H1 (cell line): ENCODE results near the gene ANO2. TPM values are rescaled to one million over a fixed set of nuclear protein-coding genes. Genes with fewer than 3 reads are reported as not detected.

Experiments
- CTCF ChIA-PET: fragments of 300-600 bp; sonication (Branson Sonifier 250); formaldehyde crosslinking; loops from one replicate; lab custom pipeline; 2021; ENCODE audit not compliant: partially characterized antibody; lab: Charles Lee
- POLR2A ChIA-PET: fragments of 300-600 bp; sonication (Branson Sonifier 250); formaldehyde crosslinking; loops from one replicate; lab custom pipeline; 2021; ENCODE audit warnings: inconsistent platforms; ENCODE audit not compliant: partially characterized antibody; lab: Charles Lee
- DNase-seq, 2 experiments: peaks; one replicate each; pipeline versions ENCODE4 v3.0.0 to v3.0.0-alpha.2; 2010 to 2022; ENCODE audit warnings: low spot score in 2 of 2, low read depth in 1 of 2, mixed read lengths in 1 of 2
- FAIRE-seq: peaks from 2 replicates; lab custom pipeline; 2011; peaks lifted over from hg19 to GRCh38; lab: Jason Lieb, UNC
- H2AFZ ChIP-seq: 2 replicates; pipeline ENCODE4 v1.8.1; 2012; ENCODE audit warnings: low read length, inconsistent platforms
- H2AK5ac ChIP-seq: 2 replicates; pipeline ENCODE4 v1.6.1; 2013; ENCODE audit warnings: low read depth, low read length
- H2BK120ac ChIP-seq: replicated peaks from 2 replicates; pipeline ENCODE3; 2013; ENCODE audit warnings: low read depth, low read length, inconsistent platforms
- H2BK12ac ChIP-seq: 2 replicates; pipeline ENCODE4 v1.6.1; 2013; ENCODE audit warnings: low read depth, low read length
- H2BK15ac ChIP-seq: 2 replicates; pipeline ENCODE4 v1.6.1; 2013; ENCODE audit warnings: low read length
- H2BK20ac ChIP-seq: 2 replicates; pipeline ENCODE4 v1.6.1; 2013; ENCODE audit warnings: low read length
- H2BK5ac ChIP-seq: 2 replicates; pipeline ENCODE4 v1.6.1; 2013; ENCODE audit warnings: low read depth, low read length
- H3K14ac ChIP-seq: 2 replicates; pipeline ENCODE4 v1.6.1; 2013; ENCODE audit warnings: inconsistent platforms; ENCODE audit not compliant: insufficient read length
- H3K18ac ChIP-seq: 2 replicates; pipeline ENCODE4 v1.6.1; 2013; ENCODE audit warnings: low read length; ENCODE audit errors: extremely low read depth
- H3K23ac ChIP-seq: 2 replicates; pipeline ENCODE4 v1.6.1; 2013; ENCODE audit warnings: inconsistent platforms; ENCODE audit not compliant: insufficient read length
- H3K23me2 ChIP-seq: 2 replicates; pipeline ENCODE4 v1.6.1; 2013; ENCODE audit warnings: low read depth, low read length
- H3K27ac ChIP-seq: 2 replicates; pipeline ENCODE4 v1.6.1; 2011; ENCODE audit warnings: low read depth, low read length, inconsistent platforms
- H3K27me3 ChIP-seq, 4 experiments: replicated peaks in 1 of 4; 1 replicate in 1 of 4; 2 replicates in 3 of 4; pipeline versions ENCODE4 v1.6.1 to v1.8.1; 2011 to 2013; ENCODE audit warnings: low read length in 3 of 4, mild to moderate bottlenecking in 3 of 4, inconsistent platforms in 2 of 4, mixed read lengths in 2 of 4, moderate library complexity in 1 of 4; ENCODE audit not compliant: control insufficient read depth in 3 of 4, insufficient read depth in 3 of 4; ENCODE audit errors: extremely low read depth in 1 of 4
- H3K36me3 ChIP-seq, 4 experiments: 2 replicates each; pipeline versions ENCODE4 v1.6.1 to v1.8.1; 2011 to 2013; ENCODE audit warnings: mild to moderate bottlenecking in 4 of 4, low read length in 3 of 4, moderate library complexity in 2 of 4, control low read depth in 1 of 4, inconsistent platforms in 1 of 4; ENCODE audit not compliant: insufficient read depth in 4 of 4, control insufficient read depth in 2 of 4
- H3K4ac ChIP-seq: replicated peaks from 2 replicates; pipeline ENCODE3; 2013; ENCODE audit warnings: low read length, low read depth, mixed read lengths, inconsistent platforms; ENCODE audit not compliant: insufficient read length
- H3K4me1 ChIP-seq, 4 experiments: replicated peaks in 1 of 4; 1 replicate in 1 of 4; 2 replicates in 3 of 4; pipeline versions ENCODE4 v1.6.1 to v1.8.1; 2011 to 2013; ENCODE audit warnings: low read length in 3 of 4, inconsistent platforms in 2 of 4, mixed read lengths in 1 of 4; ENCODE audit not compliant: insufficient read depth in 4 of 4, control insufficient read depth in 3 of 4
- H3K4me2 ChIP-seq, 2 experiments: 2 replicates each; pipeline versions ENCODE4 v1.6.1 to v1.8.1; 2011 to 2013; ENCODE audit warnings: low read depth in 2 of 2, low read length in 2 of 2, control low read depth in 1 of 2, inconsistent platforms in 1 of 2, mild to moderate bottlenecking in 1 of 2; ENCODE audit not compliant: insufficient read depth in 1 of 2
- H3K4me3 ChIP-seq, 4 experiments: fragments of 200-600, 300-600 bp in 1 of 4; sonication (generic), shearing (Covaris generic), sonication (Bioruptor Twin) in 1 of 4; 2 replicates each; pipeline versions ENCODE4 v1.5.1 to v1.8.1; 2011 to 2016; ENCODE audit warnings: low read length in 4 of 4, low read depth in 3 of 4, control low read depth in 2 of 4, inconsistent platforms in 2 of 4, mild to moderate bottlenecking in 2 of 4, mixed read lengths in 1 of 4, moderate library complexity in 1 of 4; ENCODE audit not compliant: insufficient read depth in 2 of 4; ENCODE audit errors: extremely low read depth in 1 of 4
- H3K56ac ChIP-seq: replicated peaks from 2 replicates; pipeline ENCODE3; 2013; ENCODE audit warnings: low read depth, mild to moderate bottlenecking, mixed read lengths, low read length, inconsistent platforms; ENCODE audit not compliant: insufficient read length
- H3K79me1 ChIP-seq: 2 replicates; pipeline ENCODE4 v1.6.1; 2013; ENCODE audit warnings: low read depth, low read length, control low read depth
- H3K79me2 ChIP-seq, 2 experiments: 2 replicates each; pipeline versions ENCODE4 v1.6.1 to v1.8.1; 2012 to 2013; ENCODE audit warnings: low read length in 2 of 2, mild to moderate bottlenecking in 2 of 2, inconsistent platforms in 1 of 2; ENCODE audit not compliant: insufficient read depth in 2 of 2, control insufficient read depth in 1 of 2
- H3K9ac ChIP-seq, 4 experiments: replicated peaks in 1 of 4; 1 replicate in 1 of 4; 2 replicates in 3 of 4; pipeline versions ENCODE4 v1.6.1 to v1.8.1; 2011 to 2013; ENCODE audit warnings: low read depth in 3 of 4, low read length in 3 of 4, control low read depth in 2 of 4, mild to moderate bottlenecking in 2 of 4, moderate library complexity in 2 of 4, inconsistent platforms in 1 of 4; ENCODE audit errors: extremely low read depth in 1 of 4
- H3K9me3 ChIP-seq, 2 experiments: 2 replicates each; pipeline versions ENCODE4 v1.6.1 to v1.8.1; 2012 to 2013; ENCODE audit warnings: mild to moderate bottlenecking in 2 of 2, moderate library complexity in 2 of 2, control low read depth in 1 of 2, inconsistent platforms in 1 of 2, low read depth in 1 of 2, low read length in 1 of 2, mixed read lengths in 1 of 2; ENCODE audit not compliant: insufficient read depth in 2 of 2
- H4K20me1 ChIP-seq, 2 experiments: replicated peaks in 1 of 2; 2 replicates each; pipeline versions ENCODE3 to v1.8.1; 2011 to 2013; ENCODE audit warnings: inconsistent platforms in 2 of 2, low read length in 2 of 2, mild to moderate bottlenecking in 1 of 2; ENCODE audit not compliant: insufficient read depth in 2 of 2, control insufficient read depth in 1 of 2
- H4K5ac ChIP-seq: 2 replicates; pipeline ENCODE4 v1.6.1; 2013; ENCODE audit warnings: low read length, low read depth, mixed read lengths, inconsistent platforms; ENCODE audit not compliant: insufficient read length
- H4K8ac ChIP-seq: 2 replicates; pipeline ENCODE4 v1.8.0; 2013; ENCODE audit warnings: mild to moderate bottlenecking, moderate library complexity, low read length, inconsistent platforms; ENCODE audit not compliant: insufficient read depth; ENCODE audit errors: extremely low read depth
- H4K91ac ChIP-seq: replicated peaks from 2 replicates; pipeline ENCODE3; 2013; ENCODE audit warnings: low read length, mixed read lengths, inconsistent platforms; ENCODE audit not compliant: insufficient read length
- EGR1 ChIP-seq: IDR thresholded peaks from 2 replicates; pipeline ENCODE4 v1.6.1; 2011; ENCODE audit warnings: low read depth, low read length, borderline replicate concordance
- KDM5A ChIP-seq: fragments of 200-600 bp; IDR thresholded peaks from 2 replicates; pipeline ENCODE4 v1.7.1; 2012; ENCODE audit warnings: mild to moderate bottlenecking, low read length, inconsistent platforms, mixed read lengths
- polyA plus RNA-seq, 7 experiments: library from polyadenylated mRNA; depleted of rRNA in 3 of 7; stranded (reverse) in 5 of 7; unstranded in 2 of 7; fragments of >200 nt in 5 of 7; fragments of 200-250 nt in 2 of 7; gene quantifications; 1 replicate in 5 of 7; 2 replicates in 1 of 7; 4 replicates in 1 of 7; pipeline versions ENCODE4 v1.2.1 to v1.2.3, GENCODE V29; 2011 to 2013; ENCODE audit warnings: missing spikeins in 2 of 7, mixed read lengths in 2 of 7
- total RNA-seq: library from RNA; stranded (reverse); fragmentation: NEBNext Ultra II Directional; extraction: Animal tissue kit (Norgen Biotek cat#: 25700); gene quantifications from 2 replicates; pipeline ENCODE4 v1.2.1, GENCODE V29; 2021

ANO2 gene
- total and polyA plus RNA-seq, 2 of the 8 experiments (the other 6 are each of a cell fraction or from before 2014, with no cell fraction given), result 1.9 to 5.5 TPM

DNA sequence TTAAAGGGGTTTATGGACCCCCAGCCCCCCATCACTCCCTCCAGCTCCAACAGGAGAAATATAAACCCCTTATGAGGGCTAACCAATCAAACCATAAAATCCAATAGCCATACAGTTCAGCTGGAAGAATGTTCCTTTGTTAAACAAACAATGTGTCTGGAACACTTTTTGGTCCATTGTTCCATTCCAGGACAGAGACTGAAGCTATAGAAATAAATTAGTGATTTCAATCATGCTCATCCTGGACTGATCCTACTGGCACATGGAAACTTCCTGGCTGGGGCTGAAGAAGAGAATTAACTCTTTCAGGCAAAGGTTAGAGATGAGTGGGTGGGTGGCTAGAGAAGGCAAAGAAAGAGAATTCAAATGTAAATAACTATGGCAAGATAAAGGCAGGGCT, 63.4 kb downstream of the ANO2 start:
- FAIRE-seq (no peak), DNase-seq (no peak)
- H2BK120ac ChIP-seq, result no peak overlapping the region
- H3K36me3 ChIP-seq, result no peaks in the 10 kb centered on the region
- no peak overlapping the region for H4K91ac ChIP-seq
- no peak overlapping the region for H2BK15ac ChIP-seq
- peak overlapping the region in 1 of 2 experiments; percentile 16; a peak in 1 of 4 replicates for H3K4me2 ChIP-seq
- H3K27me3 ChIP-seq, result no peaks in the 10 kb centered on the region; a peak in 1 of 7 replicates
- H3K18ac ChIP-seq, result no peak overlapping the region
- no peak overlapping the region for H2BK5ac ChIP-seq
- H3K14ac ChIP-seq, result no peak overlapping the region
- H3K23me2 ChIP-seq, result peaks cover 2% of the 10 kb centered on the region; the same call in 1 of the 2 replicates
- no peak overlapping the region for H2AFZ ChIP-seq
- H2AK5ac ChIP-seq, result no peak overlapping the region
- ChIA-PET CTCF (interaction anchor here (0.9 kb wide), 1 partner anchor 14 kb away, joined by 3 read pairs; no protein-coding TSS in a partner anchor), POLR2A (no interaction called here)
- no peak overlapping the region for H3K27ac ChIP-seq
- no peaks in the 10 kb centered on the region for H4K20me1 ChIP-seq
- H4K5ac ChIP-seq, result no peak overlapping the region
- H4K8ac ChIP-seq, result no peak overlapping the region
- H3K9ac ChIP-seq, result no peak overlapping the region
- no peaks in the 10 kb centered on the region for H3K79me2 ChIP-seq
- H3K4me3 ChIP-seq, result no peak overlapping the region
- H3K79me1 ChIP-seq, result no peaks in the 10 kb centered on the region
- no peak for TF ChIP-seq KDM5A
- peak; percentile 63; the same call in 1 of the 2 replicates for TF ChIP-seq EGR1
- no peak overlapping the region for H2BK20ac ChIP-seq
- H2BK12ac ChIP-seq, result no peak overlapping the region
- no peak overlapping the region for H3K4ac ChIP-seq
- no peak overlapping the region for H3K23ac ChIP-seq
- peaks cover 0 to 6% (median 2%) of the 10 kb centered on the region in 4 experiments; a peak in 3 of 7 replicates for H3K4me1 ChIP-seq
- no peaks in the 10 kb centered on the region for H3K9me3 ChIP-seq
- no peak overlapping the region for H3K56ac ChIP-seq
